AG04449 (cell line): Measurements from ENCODE around the gene TOPAZ1.

Source experiments
- CTCF ChIA-PET: fragments of 350-600 bp; formaldehyde crosslinking; extraction: SDS; loops from one replicate; lab custom pipeline; 2021; ENCODE audit warnings: antibody characterized with exemption; lab: Yijun Ruan, JAX
- POLR2A ChIA-PET: fragments of 400-600, 350-600 bp; formaldehyde crosslinking; extraction: SDS; loops from one replicate; lab custom pipeline; 2020; ENCODE audit warnings: antibody characterized with exemption, inconsistent platforms; lab: Yijun Ruan, JAX
- DNase-seq: peaks from one replicate; pipeline ENCODE4 v3.0.0-alpha.2; 2010; ENCODE audit warnings: low read depth, low spot score
- H3K4me3 ChIP-seq: 2 replicates; pipeline ENCODE4 v1.5.1; 2011; ENCODE audit warnings: low read depth, mild to moderate bottlenecking, control low read depth, low read length
- CTCF ChIP-seq: IDR thresholded peaks from one replicate; pipeline ENCODE4 v1.5.1; 2011; ENCODE audit warnings: mild to moderate bottlenecking, moderate library complexity, low read length, control low read depth, inconsistent platforms; ENCODE audit not compliant: insufficient read depth; ENCODE audit errors: missing control alignments

TOPAZ1 gene

GRCh38 chr3:44292947-44293346, 51.3 kb downstream of the TOPAZ1 start:
- POLR2A ChIA-PET = no interaction called here
- CTCF ChIA-PET = interaction anchor here (1.2 kb wide), 1 partner anchor 29 kb away, joined by 3 read pairs; no protein-coding TSS in a partner anchor
- DNase-seq = no peak
- no peak for TF ChIP-seq CTCF
- H3K4me3 ChIP-seq = no peak overlapping the region

GRCh38 chr3:44297255-44297654, 55.6 kb downstream of the TOPAZ1 start:
- H3K4me3 ChIP-seq = no peak overlapping the region
- no peak for TF ChIP-seq CTCF
- DNase-seq = no peak
- POLR2A ChIA-PET = no interaction called here
- CTCF ChIA-PET = no interaction called here

GRCh38 chr3:44301746-44302145, 60.1 kb downstream of the TOPAZ1 start:
- no peak for TF ChIP-seq CTCF
- no peak for DNase-seq
- CTCF ChIA-PET = no interaction called here
- POLR2A ChIA-PET = no interaction called here
- no peak overlapping the region for H3K4me3 ChIP-seq

GRCh38 chr3:44309500-44309899, 67.8 kb downstream of the TOPAZ1 start:
- H3K4me3 ChIP-seq = no peak overlapping the region
- CTCF ChIA-PET = interaction anchor here (0.8 to 1.3 kb wide), 2 partner anchors 13 to 15 kb away, joined by 3 read pairs; no protein-coding TSS in a partner anchor
- POLR2A ChIA-PET = no interaction called here
- no peak for TF ChIP-seq CTCF
- no peak for DNase-seq

GRCh38 chr3:44318891-44319311, 77.2 kb downstream of the TOPAZ1 start:
- ChIA-PET POLR2A (no interaction called here), CTCF (no interaction called here)
- DNase-seq = no peak
- no peak overlapping the region for H3K4me3 ChIP-seq
- no peak for TF ChIP-seq CTCF

GRCh38 chr3:44321335-44321734, 79.6 kb downstream of the TOPAZ1 start:
- no peak for TF ChIP-seq CTCF
- H3K4me3 ChIP-seq = no peak overlapping the region
- CTCF ChIA-PET = interaction anchor here (0.9 to 4.1 kb wide), 4 partner anchors 8 to 16 kb away, joined by 3 to 35 read pairs (median 16); partner anchors contain the start of gene TCAIM
- POLR2A ChIA-PET = no interaction called here
- DNase-seq = no peak
